NCI-H774 (cell line): Measurements from ENCODE around the gene HOXD4.
A peak's percentile ranks its signal among the peaks of the same experiment; 100 is the strongest.

Source experiments
- DNase-seq: peaks from one replicate; lab custom pipeline; 2025; lab: John Stamatoyannopoulos, UW

HOXD4 gene

DNA sequence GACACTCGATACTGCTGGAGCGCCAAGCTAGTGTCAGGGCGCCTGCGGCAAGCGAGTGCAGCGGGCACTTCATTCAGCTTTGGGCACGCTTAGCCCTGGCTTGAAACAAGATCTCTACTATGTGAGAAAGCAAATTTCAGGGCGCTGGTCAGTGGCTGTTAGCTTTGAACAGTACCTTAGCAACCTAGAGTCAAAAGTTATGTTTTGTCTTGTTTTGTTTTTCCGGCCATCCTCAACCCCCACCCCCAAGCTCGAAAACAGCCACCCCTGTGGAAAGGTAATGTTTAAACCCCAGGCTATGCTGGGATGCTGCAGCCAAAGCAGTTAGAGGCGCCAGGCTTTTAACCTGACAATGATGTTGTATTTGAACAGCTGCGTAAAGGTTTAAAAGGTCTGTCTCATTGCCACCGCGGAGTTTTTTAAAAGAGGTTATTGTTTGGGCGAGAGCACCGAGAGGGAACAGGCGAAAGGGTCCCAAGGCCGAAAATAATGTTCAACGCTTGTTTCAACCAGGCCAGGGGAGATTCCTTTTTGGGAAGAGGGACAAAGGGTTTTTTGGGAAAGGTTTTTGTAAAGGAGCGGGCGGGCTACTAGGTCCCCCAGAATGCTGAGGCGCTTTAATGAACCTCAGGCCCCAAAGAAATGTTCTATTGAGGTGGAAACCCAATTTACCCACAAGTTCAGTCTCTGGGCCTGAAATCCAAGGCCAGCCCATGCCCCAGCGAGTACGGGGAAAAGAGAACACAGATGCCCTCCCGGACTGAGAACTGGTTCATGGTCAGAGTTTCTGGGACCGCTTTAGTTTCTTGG, 37.0 kb upstream of the HOXD4 start:
- peak; percentile 80 for DNase-seq

DNA sequence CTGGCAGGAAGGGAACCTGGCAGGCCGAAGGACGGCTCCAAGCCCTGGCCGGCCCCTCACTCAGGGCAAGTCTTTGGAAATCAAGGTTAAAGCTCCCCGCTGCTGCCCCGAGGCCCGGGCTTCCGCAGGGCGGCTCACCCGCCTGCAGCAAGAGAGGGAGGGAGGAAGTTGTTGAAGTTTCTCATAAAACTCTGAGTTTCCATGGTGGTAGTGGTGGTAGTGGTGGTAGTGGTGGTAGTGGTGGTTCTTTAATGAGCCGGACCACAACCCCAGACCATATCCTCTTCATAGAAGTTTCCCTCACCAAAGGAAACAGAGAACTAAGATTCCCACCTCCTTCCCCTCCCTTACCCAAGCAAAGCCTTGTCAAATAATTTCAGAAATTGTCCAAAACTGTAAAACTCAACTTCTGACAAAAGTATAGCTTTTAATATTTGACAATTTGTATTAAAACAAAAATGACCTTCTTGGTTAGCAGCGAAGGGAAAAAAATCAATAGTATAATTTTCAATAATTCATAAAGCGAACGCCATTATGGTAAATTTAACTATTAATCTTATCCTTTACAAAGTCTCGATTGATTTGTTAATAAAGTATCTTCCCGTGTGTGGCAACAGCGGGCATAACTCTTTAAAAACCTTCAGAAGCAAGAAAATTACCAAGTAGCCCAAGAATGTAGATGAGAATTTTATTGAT, 36.3 kb upstream of the HOXD4 start:
- DNase-seq: no peak

DNA sequence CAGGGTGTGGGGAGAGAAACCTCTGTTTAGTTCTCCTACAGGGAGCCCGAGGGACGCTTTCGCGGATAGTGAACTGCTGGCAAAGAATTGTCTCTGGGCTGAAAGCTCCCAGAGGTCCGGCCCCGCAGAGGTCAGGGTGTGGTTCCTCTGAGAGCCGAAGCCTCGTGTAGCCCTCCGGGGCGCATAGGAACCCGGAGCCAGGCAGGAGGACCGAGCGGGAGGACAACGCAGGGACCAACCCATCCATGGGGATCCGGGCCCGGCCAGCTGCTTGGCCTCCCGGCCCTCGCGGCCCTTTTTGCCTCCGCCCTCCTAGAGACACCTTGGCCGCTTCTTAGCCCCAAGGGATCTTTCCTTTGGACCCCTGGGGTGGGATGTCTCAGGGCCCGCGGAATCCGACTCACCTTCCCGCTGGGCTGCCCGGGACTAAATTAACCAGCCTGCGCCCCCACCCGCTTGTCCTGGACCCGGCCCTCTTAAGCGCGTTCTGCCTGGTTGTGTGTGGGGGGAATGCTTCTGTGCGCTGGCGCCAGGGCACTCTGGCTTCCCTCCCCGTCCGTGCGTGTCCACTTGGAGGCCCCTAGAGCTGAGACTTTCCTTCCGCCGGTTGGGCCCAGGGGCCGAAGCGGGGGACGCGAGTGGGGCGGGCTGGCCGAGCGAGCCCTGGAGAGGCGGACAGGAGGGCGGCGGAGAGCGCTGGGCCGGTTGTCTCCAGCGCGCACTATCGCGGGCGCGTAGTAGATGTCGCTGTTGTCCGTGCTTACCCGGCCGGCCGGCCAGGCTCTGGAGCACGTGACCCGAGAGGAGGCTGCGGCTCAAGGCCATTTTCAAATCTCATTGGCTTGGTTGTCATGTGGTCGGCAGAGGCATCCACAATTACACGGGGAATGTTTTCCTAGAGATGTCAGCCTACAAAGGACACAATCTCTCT, 35.2 kb upstream of the HOXD4 start, which contains the start of gene HOXD10:
HOXD10 (plus strand) TSS at position 896 of the 931 bp plus-strand sequence. CDS start 56 bp downstream, outside the sequence.
- no peak for DNase-seq

DNA sequence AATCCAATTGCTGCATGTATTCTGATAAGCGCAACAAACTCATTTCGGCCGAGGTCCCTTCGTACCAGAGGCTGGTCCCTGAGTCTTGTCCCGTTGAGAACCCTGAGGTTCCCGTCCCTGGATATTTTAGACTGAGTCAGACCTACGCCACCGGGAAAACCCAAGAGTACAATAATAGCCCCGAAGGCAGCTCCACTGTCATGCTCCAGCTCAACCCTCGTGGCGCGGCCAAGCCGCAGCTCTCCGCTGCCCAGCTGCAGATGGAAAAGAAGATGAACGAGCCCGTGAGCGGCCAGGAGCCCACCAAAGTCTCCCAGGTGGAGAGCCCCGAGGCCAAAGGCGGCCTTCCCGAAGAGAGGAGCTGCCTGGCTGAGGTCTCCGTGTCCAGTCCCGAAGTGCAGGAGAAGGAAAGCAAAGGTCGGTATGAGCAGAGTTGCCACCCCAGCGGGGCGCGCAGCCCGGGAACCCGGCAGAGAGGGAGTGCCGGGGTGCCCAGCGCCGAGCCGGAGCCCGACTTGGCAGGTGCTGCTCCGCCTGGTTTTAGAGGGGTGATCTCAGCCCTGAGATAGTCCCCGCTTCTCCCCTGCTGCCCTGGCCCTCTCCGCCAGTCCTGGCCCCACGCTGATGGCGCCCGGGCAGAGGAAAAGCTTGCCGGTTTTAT, 34.1 kb upstream of the HOXD4 start:
- DNase-seq: no peak

DNA sequence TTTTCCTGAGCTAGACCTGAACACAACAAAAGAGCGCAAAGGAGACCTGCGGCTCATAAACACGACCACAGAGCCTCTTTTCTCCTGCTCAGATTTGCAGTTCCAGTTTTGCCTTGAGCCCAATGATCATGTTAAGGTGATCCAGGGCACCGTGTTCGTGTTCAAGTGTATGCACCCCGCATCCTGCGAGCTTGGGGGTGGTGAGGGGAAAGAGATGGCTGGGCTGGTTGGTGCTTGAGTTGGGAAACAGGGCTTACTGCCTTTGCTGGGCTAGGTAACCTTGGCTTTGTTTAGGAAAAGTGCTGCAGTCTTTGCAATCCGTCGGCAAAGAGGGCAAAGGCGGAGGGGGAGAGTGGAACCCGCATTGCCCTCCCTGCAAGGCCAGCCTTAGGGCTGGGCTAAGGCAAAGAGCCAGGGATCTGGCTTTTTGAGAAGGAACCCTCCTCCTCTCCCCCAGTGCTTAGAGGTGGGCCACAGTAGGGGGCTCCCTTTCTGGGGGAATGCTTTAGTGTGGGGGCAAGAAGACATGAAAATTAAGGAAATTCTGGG, 33.5 kb upstream of the HOXD4 start:
- DNase-seq: no peak

DNA sequence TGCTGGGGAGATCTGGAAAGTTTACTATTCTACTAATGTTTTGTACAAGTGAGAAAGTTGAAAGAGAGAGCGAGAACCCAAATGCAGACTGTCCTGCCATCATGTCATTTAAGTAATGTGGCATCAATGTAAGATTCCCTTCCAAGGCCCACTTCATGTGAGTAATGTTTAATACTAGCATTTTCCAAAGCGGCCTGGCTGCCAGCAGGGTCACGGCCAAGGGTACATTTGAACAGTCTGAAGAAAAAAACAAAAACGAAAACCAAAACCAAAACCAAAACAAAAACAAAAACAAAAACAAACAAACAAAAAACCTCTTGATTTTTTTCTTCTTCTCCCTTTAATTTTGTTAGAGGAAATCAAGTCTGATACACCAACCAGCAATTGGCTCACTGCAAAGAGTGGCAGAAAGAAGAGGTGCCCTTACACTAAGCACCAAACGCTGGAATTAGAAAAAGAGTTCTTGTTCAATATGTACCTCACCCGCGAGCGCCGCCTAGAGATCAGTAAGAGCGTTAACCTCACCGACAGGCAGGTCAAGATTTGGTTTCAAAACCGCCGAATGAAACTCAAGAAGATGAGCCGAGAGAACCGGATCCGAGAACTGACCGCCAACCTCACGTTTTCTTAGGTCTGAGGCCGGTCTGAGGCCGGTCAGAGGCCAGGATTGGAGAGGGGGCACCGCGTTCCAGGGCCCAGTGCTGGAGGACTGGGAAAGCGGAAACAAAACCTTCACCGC, 32.6 kb upstream of the HOXD4 start:
- peak; percentile 17 for DNase-seq

DNA sequence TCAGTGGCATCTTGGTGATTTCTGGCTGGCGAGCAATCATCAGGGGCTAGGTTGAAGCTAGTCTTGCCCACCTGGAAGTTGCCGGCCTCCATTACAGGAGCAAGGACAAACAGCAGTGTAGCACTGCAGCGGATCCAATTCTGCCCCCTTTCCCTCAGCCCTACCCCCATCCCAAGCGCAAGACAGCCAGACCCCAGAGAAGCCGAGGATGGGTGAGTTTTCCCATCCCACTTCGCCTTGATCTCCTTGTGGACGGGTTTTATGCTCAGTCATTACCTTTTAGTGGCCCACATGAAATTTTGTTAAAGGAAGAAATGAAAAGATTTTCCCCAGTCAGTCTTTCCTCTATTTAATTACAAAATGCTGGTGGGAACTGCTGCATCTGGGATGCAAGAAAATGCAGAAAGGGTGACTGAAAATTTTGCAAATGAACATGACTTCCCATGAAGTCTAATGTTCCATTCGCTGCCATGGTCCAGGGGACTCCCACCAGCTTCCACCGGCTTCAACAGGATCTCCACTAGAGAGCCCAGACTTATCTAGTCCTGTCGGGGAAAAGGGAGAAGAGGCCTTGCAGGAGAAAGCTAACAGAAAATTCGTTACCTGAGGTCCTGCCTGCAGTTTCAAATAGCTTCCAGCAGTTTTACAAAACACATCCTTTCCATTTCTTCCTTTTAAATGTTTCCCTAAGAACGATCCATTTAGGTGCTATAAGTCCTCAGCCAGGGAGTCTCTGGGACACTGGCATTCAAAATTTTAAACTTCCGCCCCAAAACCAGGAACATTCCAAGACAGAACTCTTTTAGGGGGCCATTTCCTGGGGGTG, 30.8 kb upstream of the HOXD4 start:
- no peak for DNase-seq

DNA sequence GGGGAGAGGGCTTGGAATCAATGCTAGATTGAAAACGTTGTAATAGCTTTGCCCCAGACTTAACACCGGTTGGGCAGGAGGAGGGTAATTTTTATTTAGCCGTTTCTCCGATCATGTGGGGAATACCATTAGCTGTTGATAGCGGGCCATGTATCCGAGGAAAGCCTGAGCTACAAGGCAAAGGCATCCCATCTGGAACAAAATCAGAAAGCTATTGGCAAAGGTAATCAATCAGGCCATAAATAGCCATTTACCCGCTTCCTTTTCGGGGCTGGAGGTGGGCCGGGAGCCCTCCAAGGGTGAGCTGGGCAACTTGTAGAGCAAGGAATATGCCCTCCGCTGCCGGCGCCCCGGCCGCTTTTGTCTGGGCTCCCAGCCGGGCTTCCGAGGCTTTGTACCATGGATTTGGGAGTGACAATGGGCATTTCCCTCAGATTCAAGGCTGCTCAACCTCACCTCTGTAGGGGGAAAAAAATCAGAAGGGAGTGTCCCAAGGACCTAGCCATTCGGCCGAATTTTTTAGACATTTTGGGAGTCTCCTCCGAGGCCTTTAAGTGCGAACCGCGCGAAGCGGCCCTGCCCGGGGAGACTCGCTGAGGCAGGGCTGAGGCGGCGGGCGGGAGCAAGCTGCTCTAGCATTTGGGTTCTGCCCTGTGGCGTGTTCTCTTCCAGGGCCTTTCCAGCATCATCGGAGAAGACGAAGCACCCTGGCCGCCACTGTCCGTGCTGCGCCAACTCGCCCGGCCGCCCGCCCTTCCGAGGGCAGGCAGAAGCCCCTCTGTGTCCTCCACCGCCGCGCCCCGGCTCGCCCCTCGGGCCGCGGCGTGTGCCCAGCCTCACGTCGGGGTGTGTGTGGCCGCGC, 29.9 kb upstream of the HOXD4 start:
- DNase-seq: no peak

DNA sequence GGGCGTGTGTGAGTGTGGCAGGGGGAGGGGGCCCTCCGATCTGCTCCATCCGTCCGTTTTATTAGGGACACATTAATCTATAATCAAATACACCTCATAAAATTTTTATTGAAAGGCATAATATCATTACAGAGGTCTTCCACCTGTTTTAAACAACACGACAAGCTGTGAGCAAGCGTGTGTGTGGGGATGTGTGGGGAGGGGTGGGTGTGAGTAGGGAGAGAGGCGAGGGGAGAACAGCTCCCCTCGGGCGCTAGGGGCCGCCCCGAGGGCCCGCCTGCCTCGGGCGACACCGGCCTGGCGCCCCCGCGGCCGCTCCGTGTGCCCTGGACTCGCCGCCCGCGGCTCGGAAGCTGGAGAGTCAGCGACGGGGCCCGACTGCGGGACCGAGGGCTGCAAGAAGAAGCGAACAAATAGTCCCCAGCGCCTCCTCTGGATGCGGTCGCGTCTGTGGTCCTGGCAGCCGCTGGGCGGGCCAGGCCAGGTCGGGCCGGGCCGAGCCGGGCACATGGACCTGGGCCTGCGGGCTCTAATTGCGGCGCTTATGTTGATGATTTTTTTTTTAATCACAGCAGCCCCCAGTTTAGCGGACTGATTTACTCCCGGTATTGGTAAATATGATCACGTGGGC, 29.2 kb upstream of the HOXD4 start:
- DNase-seq: no peak

DNA sequence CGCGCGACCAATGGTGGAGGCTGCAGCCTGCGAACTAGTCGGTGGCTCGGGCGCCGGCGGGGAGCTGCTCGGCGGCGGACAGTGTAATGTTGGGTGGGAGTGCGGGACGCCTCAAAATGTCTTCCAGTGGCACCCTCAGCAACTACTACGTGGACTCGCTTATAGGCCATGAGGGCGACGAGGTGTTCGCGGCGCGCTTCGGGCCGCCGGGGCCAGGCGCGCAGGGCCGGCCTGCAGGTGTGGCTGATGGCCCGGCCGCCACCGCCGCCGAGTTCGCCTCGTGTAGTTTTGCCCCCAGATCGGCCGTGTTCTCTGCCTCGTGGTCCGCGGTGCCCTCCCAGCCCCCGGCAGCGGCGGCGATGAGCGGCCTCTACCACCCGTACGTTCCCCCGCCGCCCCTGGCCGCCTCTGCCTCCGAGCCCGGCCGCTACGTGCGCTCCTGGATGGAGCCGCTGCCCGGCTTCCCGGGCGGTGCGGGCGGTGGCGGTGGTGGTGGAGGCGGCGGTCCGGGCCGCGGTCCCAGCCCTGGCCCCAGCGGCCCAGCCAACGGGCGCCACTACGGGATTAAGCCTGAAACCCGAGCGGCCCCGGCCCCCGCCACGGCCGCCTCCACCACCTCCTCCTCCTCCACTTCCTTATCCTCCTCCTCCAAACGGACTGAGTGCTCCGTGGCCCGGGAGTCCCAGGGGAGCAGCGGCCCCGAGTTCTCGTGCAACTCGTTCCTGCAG, 28.5 kb upstream of the HOXD4 start, which contains the start of gene HOXD9:
HOXD9 (plus strand) TSS at position 37 of the 728 bp plus-strand sequence; CDS start at position 87, 50 bp downstream.
- DNase-seq: no peak

DNA sequence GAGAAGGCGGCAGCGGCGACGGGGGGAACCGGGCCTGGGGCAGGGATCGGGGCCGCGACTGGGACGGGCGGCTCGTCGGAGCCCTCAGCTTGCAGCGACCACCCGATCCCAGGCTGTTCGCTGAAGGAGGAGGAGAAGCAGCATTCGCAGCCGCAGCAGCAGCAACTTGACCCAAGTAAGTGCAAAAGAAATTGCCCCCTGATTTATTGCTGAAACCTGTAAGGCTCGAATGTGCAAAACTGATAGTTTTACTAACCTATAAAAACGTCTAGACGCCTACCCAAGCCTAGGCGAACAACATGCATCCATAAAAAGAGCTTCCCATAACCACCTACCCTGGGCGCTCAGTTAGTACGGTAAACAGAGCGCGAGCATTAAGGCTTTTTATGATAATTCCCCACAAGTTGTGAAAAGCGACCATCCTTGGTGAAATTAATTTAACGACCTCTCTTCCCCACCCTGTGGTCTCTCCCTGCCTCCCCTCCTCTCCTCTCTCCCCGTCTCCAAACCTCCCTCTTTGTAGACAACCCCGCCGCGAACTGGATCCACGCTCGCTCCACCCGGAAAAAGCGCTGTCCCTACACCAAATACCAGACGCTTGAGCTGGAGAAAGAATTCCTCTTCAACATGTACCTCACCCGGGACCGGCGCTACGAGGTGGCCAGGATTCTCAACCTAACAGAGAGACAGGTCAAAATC, 27.8 kb upstream of the HOXD4 start:
- DNase-seq: no peak

DNA sequence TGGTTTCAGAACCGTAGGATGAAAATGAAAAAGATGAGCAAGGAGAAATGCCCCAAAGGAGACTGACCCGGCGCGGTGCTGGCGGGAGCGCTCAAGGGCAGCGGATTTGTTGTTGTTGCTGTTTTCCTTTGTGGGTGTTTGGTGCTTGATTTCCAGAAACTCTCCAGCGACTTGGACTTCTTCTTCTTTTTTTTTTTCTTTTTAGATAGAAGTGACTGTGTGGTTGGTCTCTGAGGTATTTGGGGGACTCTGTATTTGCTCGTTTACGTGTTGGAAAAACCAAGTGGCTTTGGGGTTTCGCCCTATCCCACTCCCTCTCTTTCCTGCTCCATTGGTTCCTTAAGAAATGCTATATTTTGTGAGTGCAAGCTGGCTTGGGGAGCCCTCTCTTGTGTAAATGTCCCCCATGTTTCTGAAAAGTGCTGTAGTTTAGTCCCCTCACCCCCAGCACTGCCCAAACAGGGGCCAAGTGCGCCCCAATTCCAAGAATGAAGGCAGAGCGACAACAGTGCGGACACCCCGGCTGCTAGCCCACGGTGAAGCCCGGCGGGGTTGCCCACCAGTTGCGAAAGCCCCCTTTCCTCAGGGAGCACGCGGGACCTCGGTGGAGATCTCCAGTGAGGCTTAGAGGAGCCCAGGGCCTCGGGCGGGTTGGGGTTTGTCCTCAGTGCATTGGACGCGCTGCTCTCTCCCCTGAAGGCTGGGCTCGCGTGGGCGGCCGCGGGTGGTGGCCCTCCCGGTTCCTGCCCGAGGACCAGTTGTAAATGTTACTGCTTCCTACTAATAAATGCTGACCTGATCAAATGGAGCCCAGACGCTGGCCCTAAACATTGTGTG, 27.0 kb upstream of the HOXD4 start:
- no peak for DNase-seq

DNA sequence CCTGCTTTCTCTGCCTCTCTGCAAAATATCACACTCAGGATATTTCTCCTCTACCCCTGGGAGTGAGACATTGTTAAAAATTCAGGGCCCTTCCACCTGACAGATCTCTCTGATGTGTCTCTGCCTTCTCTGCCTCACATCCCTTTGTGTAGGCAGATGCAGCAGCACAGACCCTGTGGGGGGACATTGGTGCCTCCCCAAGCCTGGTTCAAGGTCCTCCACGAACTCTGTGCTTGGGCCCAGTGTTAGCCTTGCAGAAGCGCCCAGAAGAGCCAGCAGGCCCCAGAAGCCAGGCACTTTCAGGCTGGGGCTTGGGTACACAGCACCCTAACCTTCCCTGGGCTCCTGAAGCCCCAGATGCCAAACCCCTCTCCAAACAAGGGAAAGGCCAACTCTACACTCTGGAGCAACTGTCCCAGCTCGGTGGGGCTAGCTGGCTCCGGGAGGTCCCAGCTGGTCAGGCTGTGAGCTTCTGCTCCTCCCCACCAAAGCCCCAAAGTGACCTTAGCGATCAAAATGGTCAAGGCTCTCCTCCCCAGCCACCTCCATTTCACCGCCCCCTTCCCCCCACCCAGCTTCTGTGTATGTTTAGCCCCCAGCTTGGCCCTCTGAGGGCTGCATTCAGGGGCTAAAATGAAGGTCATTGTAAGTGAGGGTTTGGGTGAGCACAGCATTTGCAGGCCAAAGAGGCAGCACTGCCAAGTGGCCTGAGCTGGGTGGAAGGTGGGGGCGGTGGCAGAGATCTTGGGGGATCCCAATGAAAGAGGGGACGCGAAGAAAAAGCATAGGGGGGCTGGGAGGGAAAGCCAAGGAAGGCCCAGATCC, 26.2 kb upstream of the HOXD4 start:
- no peak for DNase-seq

DNA sequence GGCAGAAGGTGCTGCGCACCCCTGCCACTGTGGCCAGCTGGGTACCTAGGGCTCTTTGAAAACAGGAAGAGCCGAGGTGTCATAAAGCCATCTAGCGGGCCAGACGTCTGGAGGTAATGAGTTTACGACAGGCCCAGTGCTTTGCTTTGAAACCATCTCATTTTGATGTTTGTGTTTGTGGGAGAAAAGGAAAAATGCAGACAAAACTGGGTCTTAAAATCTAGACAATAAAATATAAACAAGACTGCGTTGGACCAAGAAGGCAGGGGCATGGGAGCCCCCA, 25.6 kb upstream of the HOXD4 start:
- no peak for DNase-seq
